GM23248 (cell line): Measurements from ENCODE around the gene C6orf15.

Source experiments
- EZH2 ChIP-seq: fragments of 200-600 bp; sonication (generic); IDR thresholded peaks from 2 replicates; pipeline ENCODE4 v1.6.1; 2018; ENCODE audit warnings: antibody characterized with exemption, mild to moderate bottlenecking; ENCODE audit not compliant: insufficient read depth, poor library complexity, severe bottlenecking
- EZH2phosphoT487 ChIP-seq: fragments of 200-600 bp; sonication (generic); IDR thresholded peaks from 2 replicates; pipeline ENCODE4 v1.6.1; 2018; ENCODE audit warnings: antibody characterized with exemption, moderate library complexity, mild to moderate bottlenecking, low read depth; ENCODE audit not compliant: insufficient read depth

DNA sequence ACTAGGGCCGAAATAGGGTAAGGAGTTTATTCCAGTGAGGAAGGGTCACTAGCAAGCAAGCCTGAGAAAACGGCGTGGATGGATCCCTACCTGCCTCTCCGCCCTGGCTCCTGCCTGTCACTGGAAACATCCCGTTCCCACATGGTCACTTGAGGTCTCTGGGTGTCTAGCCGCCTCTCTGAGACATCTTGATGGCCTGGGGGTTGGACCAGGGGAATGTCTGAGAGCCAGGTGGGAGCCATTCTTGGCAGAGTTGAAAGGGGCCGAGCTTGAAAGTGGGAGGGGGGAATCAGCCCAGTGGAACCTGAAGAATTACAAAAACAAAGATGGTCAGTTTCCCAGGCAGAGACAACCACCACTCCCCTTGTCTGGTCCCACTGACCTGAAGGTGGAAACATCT, 44.3 kb upstream of the C6orf15 start:
- TF ChIP-seq EZH2phosphoT487 (no peak), EZH2 (no peak)
